ENCODE data around the gene RUSC1. TPM values are rescaled to one million over a fixed set of nuclear protein-coding genes. Genes with fewer than 3 reads are reported as not detected.

RUSC1 gene
- total RNA-seq, 1 experiment from 2014 or later: 21.0 TPM

- Histone ChIP-seq H3K36me3 (peaks cover 16% of the 10 kb centered on the region), H3K9me3 (replicated peaks) (no peaks in the 10 kb centered on the region), H3K27me3 (no peaks in the 10 kb centered on the region), H3K4me1 (peaks cover 3% of the 10 kb centered on the region; the same call in 1 of the 2 replicates), H3K4me3 (peak within 1 kb of the TSS; percentile 78), H3K27ac (peak within 1 kb of the TSS; percentile 78)
- peak; percentile 98 for DNase-seq
Measured at GRCh38 chr1:155308493-155309422, 11.9 kb upstream of the RUSC1 start, which contains the start of gene FDPS. FDPS (plus strand) TSS chr1:155308866; CDS start chr1:155309790, 924 bp downstream.

GRCh38 chr1:155309423-155310021 is 11.2 kb upstream of the RUSC1 start:
- peaks cover 16% of the 10 kb centered on the region for H3K36me3 ChIP-seq
- peak overlapping the region; percentile 78 for H3K27ac ChIP-seq
- peak in 1 of 2 experiments; percentile 22 for DNase-seq
- H3K4me1 ChIP-seq: peaks cover 3% of the 10 kb centered on the region; the same call in 1 of the 2 replicates
- peak overlapping the region; percentile 78 for H3K4me3 ChIP-seq
- H3K27me3 ChIP-seq: no peaks in the 10 kb centered on the region
- no peaks in the 10 kb centered on the region for H3K9me3 ChIP-seq (replicated peaks)

- Histone ChIP-seq H3K4me3 (no peak overlapping the region), H3K27me3 (no peaks in the 10 kb centered on the region), H3K27ac (no peak overlapping the region), H3K36me3 (peaks cover 18% of the 10 kb centered on the region), H3K9me3 (replicated peaks) (no peaks in the 10 kb centered on the region), H3K4me1 (no peaks in the 10 kb centered on the region; the same call in 1 of the 2 replicates)
- no peak for DNase-seq
Measured at GRCh38 chr1:155313261-155313660, 7.4 kb upstream of the RUSC1 start.

- no peaks in the 10 kb centered on the region for H3K4me1 ChIP-seq
- peaks cover 7% of the 10 kb centered on the region for H3K36me3 ChIP-seq
- H3K27ac ChIP-seq: no peak overlapping the region
- no peaks in the 10 kb centered on the region for H3K27me3 ChIP-seq
- H3K4me3 ChIP-seq: no peak overlapping the region
- no peak for DNase-seq
- no peaks in the 10 kb centered on the region for H3K9me3 ChIP-seq (replicated peaks)
Measured at GRCh38 chr1:155316922-155317321, 3.8 kb upstream of the RUSC1 start.

GRCh38 chr1:155318082-155318481 is 2.6 kb upstream of the RUSC1 start:
- Histone ChIP-seq H3K27ac (no peak overlapping the region), H3K9me3 (replicated peaks) (no peaks in the 10 kb centered on the region), H3K4me1 (no peaks in the 10 kb centered on the region), H3K36me3 (peaks cover 6% of the 10 kb centered on the region), H3K4me3 (no peak overlapping the region), H3K27me3 (no peaks in the 10 kb centered on the region)
- DNase-seq: no peak

GRCh38 chr1:155319536-155319935 is 1.2 kb upstream of the RUSC1 start:
- H3K9me3 ChIP-seq (replicated peaks): no peaks in the 10 kb centered on the region
- H3K27ac ChIP-seq: no peak overlapping the region
- H3K36me3 ChIP-seq: 0 out of 2 replicates have a peak, but pooled peaks cover 2% of the 10 kb centered on the region
- no peaks in the 10 kb centered on the region for H3K4me1 ChIP-seq
- H3K27me3 ChIP-seq: no peaks in the 10 kb centered on the region
- H3K4me3 ChIP-seq: no peak overlapping the region
- DNase-seq: no peak

- Histone ChIP-seq H3K36me3 (0 out of 2 replicates have a peak, but pooled peaks cover 2% of the 10 kb centered on the region), H3K9me3 (replicated peaks) (no peaks in the 10 kb centered on the region), H3K27ac (no peak overlapping the region), H3K27me3 (no peaks in the 10 kb centered on the region), H3K4me3 (no peak overlapping the region), H3K4me1 (no peaks in the 10 kb centered on the region)
- no peak for DNase-seq
Measured at GRCh38 chr1:155320252-155320651, 442 bp upstream of the RUSC1 start.

- Histone ChIP-seq H3K36me3 (no peaks in the 10 kb centered on the region), H3K4me3 (peak overlapping the region; percentile 76), H3K27ac (no peak overlapping the region), H3K4me1 (no peaks in the 10 kb centered on the region), H3K9me3 (replicated peaks) (no peaks in the 10 kb centered on the region), H3K27me3 (no peaks in the 10 kb centered on the region)
- peak in 1 of 2 experiments; percentile 24 for DNase-seq
Measured at GRCh38 chr1:155321639-155322503, 1.2 kb downstream of the RUSC1 start.

- peak; percentile 44 to 53 for DNase-seq
- H3K9me3 ChIP-seq (replicated peaks): no peaks in the 10 kb centered on the region
- no peaks in the 10 kb centered on the region for H3K27me3 ChIP-seq
- H3K27ac ChIP-seq: no peak overlapping the region; the same call in 1 of the 2 replicates
- H3K4me3 ChIP-seq: peak overlapping the region; percentile 76
- H3K4me1 ChIP-seq: no peaks in the 10 kb centered on the region
- H3K36me3 ChIP-seq: no peaks in the 10 kb centered on the region
Measured at GRCh38 chr1:155322571-155322952, 1.9 kb downstream of the RUSC1 start.

GRCh38 chr1:155322953-155323728 is 2.4 kb downstream of the RUSC1 start:
- Histone ChIP-seq H3K9me3 (replicated peaks) (no peaks in the 10 kb centered on the region), H3K36me3 (no peaks in the 10 kb centered on the region), H3K4me3 (peak overlapping the region; percentile 76), H3K4me1 (no peaks in the 10 kb centered on the region), H3K27me3 (no peaks in the 10 kb centered on the region), H3K27ac (peak overlapping the region; percentile 57; the same call in 1 of the 2 replicates)
- DNase-seq: peak; percentile 96

- peak; percentile 78 to 86 for DNase-seq
Measured at GRCh38 chr1:155323729-155324036, 3.0 kb downstream of the RUSC1 start.

GRCh38 chr1:155324037-155324716 is 3.5 kb downstream of the RUSC1 start:
- H3K4me3 ChIP-seq: peak overlapping the region; percentile 76
- H3K4me1 ChIP-seq: no peaks in the 10 kb centered on the region
- no peaks in the 10 kb centered on the region for H3K36me3 ChIP-seq
- peak; percentile 96 for DNase-seq
- H3K9me3 ChIP-seq (replicated peaks): no peaks in the 10 kb centered on the region
- H3K27ac ChIP-seq: peak overlapping the region; percentile 57
- H3K27me3 ChIP-seq: no peaks in the 10 kb centered on the region

More at GRCh38 chr1:155323729-155324036, 3.0 kb downstream of the RUSC1 start:
- Histone ChIP-seq H3K27ac (peak overlapping the region; percentile 57), H3K9me3 (replicated peaks) (no peaks in the 10 kb centered on the region), H3K4me1 (no peaks in the 10 kb centered on the region), H3K36me3 (no peaks in the 10 kb centered on the region), H3K4me3 (peak overlapping the region; percentile 76), H3K27me3 (no peaks in the 10 kb centered on the region)
